Mucosa of descending colon (tissue), 3 donors: ENCODE data around the gene LYRM9. TPM values are rescaled to one million over a fixed set of nuclear protein-coding genes. Genes with fewer than 3 reads are reported as not detected.
"Not testable (repeated sequence)": the region's sequence is repeated elsewhere in the genome, so short reads cannot be mapped to it uniquely, and the experiment has no call there.

Experiments
- ATAC-seq: fragments of 200-7000 bp; cut with Tn5 transposase; one replicate; pipeline ENCODE4 v1.9.1; 2020; ENCODE audit warnings: mild to moderate bottlenecking, moderate library complexity
- DNase-seq, 3 donors: peaks; one replicate each; pipeline ENCODE4 v3.0.0-alpha.2; 2020
- H3K36me3 ChIP-seq: fragments of 200-600 bp; one replicate; pipeline ENCODE4 v1.8.0; 2021; ENCODE audit warnings: low read depth, mild to moderate bottlenecking
- H3K4me1 ChIP-seq: fragments of 200-600 bp; one replicate; pipeline ENCODE4 v1.8.0; 2021; ENCODE audit warnings: low read depth, mild to moderate bottlenecking
- H3K4me3 ChIP-seq: fragments of 200-600 bp; one replicate; pipeline ENCODE4 v1.8.0; 2021; ENCODE audit warnings: mild to moderate bottlenecking
- H3K9me3 ChIP-seq: fragments of 200-600 bp; one replicate; pipeline ENCODE4 v1.8.0; 2021; ENCODE audit warnings: mild to moderate bottlenecking
- CTCF ChIP-seq: fragments of 200-600 bp; IDR thresholded peaks from one replicate; pipeline ENCODE4 v1.8.0; 2022; ENCODE audit warnings: antibody characterized with exemption, mild to moderate bottlenecking
- intact Hi-C, 2 donors: fragments of 100-400 bp; cut with DNase I in 1 of 2; cut with micrococcal nuclease in 1 of 2; formaldehyde crosslinking; loops; one replicate each; pipeline versions ENCODE4 v1.11.0 to v1.11.1; 2022; cut with DNase I, micrococcal nuclease
- total RNA-seq, 3 donors: library from RNA; stranded (reverse); fragmentation: NEBNext Ultra II Directional in 2 of 3; extraction: Animal tissue kit (Norgen Biotek cat#: 25700) in 2 of 3; gene quantifications; one replicate each; pipeline versions ENCODE4 v1.2.1 to v1.2.4, GENCODE V29; 2021 to 2023
- donor health status: DM: no; HTN: no; CAD: no; lungs with moderate emphysema.
- donor health status: DM: no; HTN: no; CAD: no.
- donor health status: DM: no; HTN: yes; CAD: no.

The LYRM9 gene
- total RNA-seq, 3 donors from 2014 or later = 4.7 to 7.2 (median 6.2) TPM

- H3K36me3 ChIP-seq = no peaks in the 10 kb centered on the region
- no peak overlapping the region for H3K4me3 ChIP-seq
- intact Hi-C loops = no loop called here
- no peak for ATAC-seq
- peaks cover 6% of the 10 kb centered on the region for H3K4me1 ChIP-seq
- no peaks in the 10 kb centered on the region for H3K9me3 ChIP-seq
- TF ChIP-seq CTCF = no peak
- no peak for DNase-seq
These were observed 1.3 kb downstream of the LYRM9 start for GRCh38 chr17:27891841-27892240.

GRCh38 chr17:27889711-27890251, 3.4 kb downstream of the LYRM9 start:
- DNase-seq = no peak
- no peak for TF ChIP-seq CTCF
- peaks cover 6% of the 10 kb centered on the region for H3K4me1 ChIP-seq
- ATAC-seq = no peak
- H3K36me3 ChIP-seq = no peaks in the 10 kb centered on the region
- intact Hi-C loops = no loop called here
- no peak overlapping the region for H3K4me3 ChIP-seq
- no peaks in the 10 kb centered on the region for H3K9me3 ChIP-seq

GRCh38 chr17:27888945-27889344, 4.2 kb downstream of the LYRM9 start:
- Histone ChIP-seq H3K4me3 (no peak overlapping the region), H3K36me3 (no peaks in the 10 kb centered on the region), H3K4me1 (peaks cover 6% of the 10 kb centered on the region), H3K9me3 (no peaks in the 10 kb centered on the region)
- ATAC-seq (no peak), DNase-seq (no peak)
- intact Hi-C loops = no loop called here
- TF ChIP-seq CTCF = no peak

GRCh38 chr17:27888067-27888466, 5.1 kb downstream of the LYRM9 start:
- ATAC-seq (no peak), DNase-seq (no peak)
- Histone ChIP-seq H3K36me3 (no peaks in the 10 kb centered on the region), H3K4me1 (peaks cover 3% of the 10 kb centered on the region), H3K4me3 (no peak overlapping the region), H3K9me3 (no peaks in the 10 kb centered on the region)
- intact Hi-C loops = no loop called here
- TF ChIP-seq CTCF = no peak

GRCh38 chr17:27886348-27886906, 6.7 kb downstream of the LYRM9 start:
- H3K4me1 ChIP-seq, H3K36me3 ChIP-seq, DNase-seq, intact Hi-C loops, H3K9me3 ChIP-seq, ATAC-seq, H3K4me3 ChIP-seq: not testable (repeated sequence)

GRCh38 chr17:27882162-27882840, 10.9 kb downstream of the LYRM9 start:
- H3K4me1 ChIP-seq = no peaks in the 10 kb centered on the region
- no peak overlapping the region for H3K4me3 ChIP-seq
- no peak for ATAC-seq
- TF ChIP-seq CTCF = no peak
- intact Hi-C loops = no loop called here
- H3K9me3 ChIP-seq = no peaks in the 10 kb centered on the region
- no peak for DNase-seq
- no peaks in the 10 kb centered on the region for H3K36me3 ChIP-seq
